GM12864 (cell line): Measurements from ENCODE around the gene GM2A.
"Not testable (repeated sequence)": the region's sequence is repeated elsewhere in the genome, so short reads cannot be mapped to it uniquely, and the experiment has no call there.

Experiments
- DNase-seq: peaks from one replicate; pipeline ENCODE4 v3.0.0-alpha.2; 2011; ENCODE audit warnings: low read depth
- H3K4me3 ChIP-seq: 2 replicates; pipeline ENCODE4 v1.5.1; 2011; ENCODE audit warnings: mild to moderate bottlenecking, low read depth, low read length, control low read depth
- TF ChIP-seq, protein P1 (sequence below): IDR thresholded peaks from 2 replicates; pipeline ENCODE4 v1.5.1; 2011; ENCODE audit warnings: low read depth, mild to moderate bottlenecking, moderate library complexity, low read length, control low read depth, inconsistent platforms; ENCODE audit errors: missing control alignments

GM2A gene

DNA sequence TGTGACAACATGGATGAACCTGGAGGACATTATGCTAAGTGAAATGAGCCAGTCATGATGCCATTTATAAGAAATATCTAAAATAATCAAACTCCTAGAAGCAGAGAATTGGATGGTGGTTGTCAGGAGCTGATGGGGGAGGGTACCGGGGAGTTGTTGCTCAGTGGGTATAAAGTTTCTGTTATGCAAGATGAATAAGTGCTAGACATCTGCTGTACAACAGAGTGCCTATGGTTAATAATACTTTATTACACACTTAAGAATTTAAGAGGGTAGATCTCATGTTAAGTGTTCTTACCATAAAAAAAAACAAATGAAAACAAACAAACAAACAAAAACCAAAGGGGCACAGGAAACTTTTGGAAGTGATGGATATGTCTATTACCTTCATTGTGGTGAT lies 16.1 kb upstream of the GM2A start:
- no peak for DNase-seq
- TF ChIP-seq, protein P1, sequence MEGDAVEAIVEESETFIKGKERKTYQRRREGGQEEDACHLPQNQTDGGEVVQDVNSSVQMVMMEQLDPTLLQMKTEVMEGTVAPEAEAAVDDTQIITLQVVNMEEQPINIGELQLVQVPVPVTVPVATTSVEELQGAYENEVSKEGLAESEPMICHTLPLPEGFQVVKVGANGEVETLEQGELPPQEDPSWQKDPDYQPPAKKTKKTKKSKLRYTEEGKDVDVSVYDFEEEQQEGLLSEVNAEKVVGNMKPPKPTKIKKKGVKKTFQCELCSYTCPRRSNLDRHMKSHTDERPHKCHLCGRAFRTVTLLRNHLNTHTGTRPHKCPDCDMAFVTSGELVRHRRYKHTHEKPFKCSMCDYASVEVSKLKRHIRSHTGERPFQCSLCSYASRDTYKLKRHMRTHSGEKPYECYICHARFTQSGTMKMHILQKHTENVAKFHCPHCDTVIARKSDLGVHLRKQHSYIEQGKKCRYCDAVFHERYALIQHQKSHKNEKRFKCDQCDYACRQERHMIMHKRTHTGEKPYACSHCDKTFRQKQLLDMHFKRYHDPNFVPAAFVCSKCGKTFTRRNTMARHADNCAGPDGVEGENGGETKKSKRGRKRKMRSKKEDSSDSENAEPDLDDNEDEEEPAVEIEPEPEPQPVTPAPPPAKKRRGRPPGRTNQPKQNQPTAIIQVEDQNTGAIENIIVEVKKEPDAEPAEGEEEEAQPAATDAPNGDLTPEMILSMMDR = no peak
- no peak overlapping the region for H3K4me3 ChIP-seq

DNA sequence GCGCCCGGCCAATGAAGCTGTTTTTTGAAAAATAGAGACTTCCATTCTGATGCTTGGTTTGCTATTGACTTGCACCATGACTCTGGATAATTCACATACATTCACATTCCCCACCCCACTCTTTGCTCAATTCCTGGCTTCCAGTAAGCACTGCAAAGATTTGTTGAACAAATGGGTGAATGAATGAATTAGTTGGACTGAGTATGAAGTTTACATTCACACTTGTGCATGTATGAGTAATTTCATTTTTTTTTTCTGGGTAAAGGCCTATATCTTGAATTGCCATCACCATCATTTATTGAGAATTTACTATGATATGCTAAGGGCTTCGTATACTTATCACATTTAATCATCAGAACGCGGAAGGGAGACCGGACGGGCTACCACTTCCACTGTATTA lies 15.3 kb upstream of the GM2A start:
- no peak overlapping the region; the same call in 1 of the 2 replicates for H3K4me3 ChIP-seq
- DNase-seq = no peak
- TF ChIP-seq, protein P1 = no peak

DNA sequence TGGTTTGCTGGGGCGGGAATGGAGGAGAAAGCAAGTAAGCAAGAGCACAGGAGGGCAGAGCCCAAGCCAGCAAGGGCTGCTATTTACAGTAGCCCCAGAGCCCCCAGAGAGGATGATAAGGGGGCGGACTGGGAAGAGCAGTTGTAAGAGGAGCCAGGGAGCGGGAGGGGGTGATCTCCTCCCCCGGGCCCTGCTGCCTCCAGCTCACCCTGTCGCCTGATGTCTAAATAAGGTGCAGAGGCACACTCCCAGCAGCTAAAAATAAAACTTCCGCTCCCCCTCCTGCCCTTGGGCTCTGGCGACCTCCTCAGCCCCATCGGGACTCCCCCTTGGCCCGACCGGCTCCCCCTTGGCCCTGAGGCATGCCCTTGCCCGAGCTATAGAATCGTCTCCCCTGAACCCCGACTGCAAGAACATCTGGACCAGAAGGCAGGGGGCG lies 14.7 kb upstream of the GM2A start:
- DNase-seq = peak; percentile 44
- TF ChIP-seq, protein P1 = no peak
- H3K4me3 ChIP-seq = peak overlapping the region; percentile 37

DNA sequence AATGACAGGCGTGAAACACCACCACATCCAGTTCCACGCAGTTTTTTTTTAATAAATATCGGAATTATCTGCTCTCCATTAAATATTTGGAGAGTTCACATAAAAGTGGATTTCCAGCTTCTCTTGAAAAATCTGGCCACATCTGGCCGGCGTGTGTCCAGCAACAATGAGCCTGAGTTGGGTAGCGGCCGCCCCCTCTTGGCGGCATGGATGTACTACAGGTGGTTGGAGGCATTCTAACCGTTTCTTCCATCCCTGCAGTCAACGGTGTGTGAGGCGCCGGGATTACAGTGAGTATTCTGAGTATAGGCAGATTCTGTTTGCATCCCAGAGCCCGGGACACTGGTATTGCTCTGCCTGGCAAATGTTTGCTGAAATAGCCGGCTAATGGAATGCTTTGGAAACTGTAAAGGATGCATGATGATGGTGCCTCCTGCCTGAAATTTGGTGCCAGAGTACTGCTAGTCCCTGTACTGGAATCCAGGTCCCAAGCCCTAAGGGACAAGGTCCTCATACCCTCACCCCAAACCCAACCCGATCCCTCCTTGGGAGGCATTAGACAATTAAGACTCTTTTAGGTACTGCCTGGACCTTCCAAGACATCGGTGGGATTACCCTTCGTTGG lies 13.6 kb upstream of the GM2A start:
- peak overlapping the region; percentile 37 for H3K4me3 ChIP-seq
- DNase-seq = no peak
- TF ChIP-seq, protein P1 = peak; percentile 92

DNA sequence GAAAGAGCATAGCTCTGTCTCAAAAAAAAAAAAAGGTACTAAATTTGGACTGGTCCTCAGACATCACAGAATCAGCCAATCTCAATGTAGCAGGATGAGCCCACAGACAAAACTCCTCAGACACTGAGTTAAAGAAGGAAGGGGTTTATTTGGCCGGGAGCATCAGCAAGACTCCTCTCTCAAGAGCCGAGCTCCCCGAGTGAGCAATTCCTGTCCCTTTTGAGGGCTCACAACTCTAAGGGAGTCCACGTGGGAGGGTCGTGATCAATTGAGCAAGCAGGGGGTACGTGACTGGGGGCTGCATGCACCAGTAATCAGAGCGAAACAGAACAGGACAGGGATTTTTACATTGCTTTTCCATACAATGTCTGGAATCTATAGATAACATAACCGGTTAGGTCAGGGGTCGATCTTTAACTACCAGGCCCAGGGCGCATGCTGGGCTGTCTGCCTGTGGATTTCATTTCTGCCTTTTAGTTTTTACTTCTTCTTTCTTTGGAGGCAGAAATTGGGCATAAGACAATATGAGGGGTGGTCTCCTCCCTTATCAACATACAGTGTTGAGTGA lies 12.6 kb upstream of the GM2A start:
- H3K4me3 ChIP-seq, DNase-seq: not testable (repeated sequence)

DNA sequence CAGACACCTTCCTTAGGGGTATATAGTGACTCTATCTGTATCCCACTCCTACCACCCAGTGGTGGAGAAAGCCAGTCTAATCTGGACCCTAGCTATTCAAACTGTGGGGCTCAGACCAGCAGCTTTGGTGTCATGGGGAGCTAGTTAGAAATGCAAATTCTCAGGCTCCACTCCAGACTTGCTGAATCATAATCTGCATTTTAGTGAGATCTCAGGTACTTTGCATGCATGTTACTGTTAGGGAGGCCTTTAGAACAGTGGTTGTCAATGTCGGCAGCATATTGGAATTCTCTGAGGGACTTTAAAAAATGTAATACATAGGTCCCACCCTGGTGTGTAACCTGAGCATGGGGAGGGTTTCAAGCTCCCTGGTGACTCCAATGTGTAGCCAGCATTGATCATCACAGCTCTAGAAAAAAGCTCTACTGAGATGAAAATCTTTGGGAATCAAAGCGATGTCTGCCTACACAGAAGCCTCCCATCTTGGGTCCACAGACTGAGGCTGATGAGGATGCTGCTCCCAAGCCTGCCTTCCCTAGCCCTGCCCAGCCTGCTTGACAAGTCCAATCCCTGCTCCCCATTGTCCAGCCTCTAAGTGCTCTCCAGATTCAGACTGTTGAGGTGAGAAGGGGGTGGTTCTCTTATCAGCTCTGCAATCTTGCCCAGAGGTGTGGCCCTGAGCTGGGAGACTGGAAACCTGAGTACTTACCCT lies 11.9 kb upstream of the GM2A start:
- no peak overlapping the region for H3K4me3 ChIP-seq
- TF ChIP-seq, protein P1 = no peak
- DNase-seq = no peak

DNA sequence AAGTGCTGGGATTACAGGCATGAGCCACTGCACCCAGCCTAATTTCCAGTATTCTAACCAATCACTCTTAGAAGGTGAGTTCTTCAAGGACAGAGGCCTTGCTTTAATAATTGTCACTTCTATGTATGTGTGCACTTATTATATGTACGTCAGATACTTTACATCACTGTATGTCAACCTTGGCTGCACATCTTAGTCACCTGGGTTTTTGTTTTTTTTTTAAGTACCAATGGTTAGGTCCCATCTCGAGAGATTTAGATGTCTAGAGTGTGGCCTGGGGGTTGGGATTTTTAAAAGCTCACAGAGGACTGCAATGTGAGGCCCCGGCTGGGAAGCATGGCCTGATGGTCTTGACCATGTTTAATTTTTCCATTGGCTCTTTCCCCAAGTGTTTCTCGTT lies 9.9 kb upstream of the GM2A start:
- TF ChIP-seq, protein P1 = no peak

More for the DNA sequence above, 9.9 kb upstream of the GM2A start:
- DNase-seq = no peak
- H3K4me3 ChIP-seq = no peak overlapping the region
